Measurements from ENCODE around the gene STK32B. TPM values are rescaled to one million over a fixed set of nuclear protein-coding genes. Genes with fewer than 3 reads are reported as not detected.

The STK32B gene
- total and polyA plus RNA-seq, 2 of the 4 experiments (the other 2 are of a cell fraction), result 5.5 to 6.3 TPM

- intact Hi-C loops (cut with micrococcal nuclease) (no loop called here), in situ Hi-C loops (cut with MboI; ENCODE audit: low sequenced_read_pairs) (no loop called here), dilution Hi-C loops (cut with HindIII; ENCODE audit: low sequenced_read_pairs, unreplicated experiment) (no loop called here)
- no peak for TF ChIP-seq BHLHE40 (IDR thresholded peaks at IDR 0.05; ENCODE audit: low read depth, low read length)
- no peak for TF ChIP-seq RAD21 (IDR thresholded peaks at IDR 0.05; ENCODE audit: low read length)
- no peak for TF ChIP-seq CHD1 (IDR thresholded peaks at IDR 0.05; ENCODE audit: low read depth, low read length)
- no peak for TF ChIP-seq ELK1 (IDR thresholded peaks at IDR 0.05; ENCODE audit: borderline replicate concordance, low read depth, low read length)
- no peak for TF ChIP-seq USF2 (IDR thresholded peaks at IDR 0.05; ENCODE audit: low read depth, low read length)
- no peak for TF ChIP-seq CTCF (conservative IDR thresholded peaks at IDR 0.05; ENCODE audit: low read depth, low read length)
- no peak for TF ChIP-seq FOS (IDR thresholded peaks at IDR 0.05; ENCODE audit: low read depth, low read length)
- no peak for TF ChIP-seq POLR2A (IDR thresholded peaks at IDR 0.05; ENCODE audit: low read depth, low read length)
- no peak for TF ChIP-seq NFE2L2 (IDR thresholded peaks at IDR 0.05; ENCODE audit: low read depth, low read length)
- Histone ChIP-seq H3K9ac (ENCODE audit: low read depth, low read length) (no peak overlapping the region), H3K36me3 (ENCODE audit: control insufficient read depth, insufficient read depth, low read length) (no peaks in the 10 kb centered on the region), H2AK9ac (replicated peaks; ENCODE audit: low read depth, low read length, poor library complexity) (no peak overlapping the region), H2AFZ (replicated peaks; ENCODE audit: low read length, poor library complexity) (no peak overlapping the region), H4K20me1 (ENCODE audit: insufficient read depth, low read length) (no peaks in the 10 kb centered on the region; the same call in 1 of the 2 replicates), H3K27ac (ENCODE audit: insufficient read depth, low read length) (no peak overlapping the region), H4K91ac (ENCODE audit: insufficient read depth, low read depth, low read length) (no peak overlapping the region), H4K8ac (ENCODE audit: low read depth in 2 of 2, low read length in 2 of 2) (no peak overlapping the region), H3K9me3 (ENCODE audit: control insufficient read depth, insufficient read depth, low read length) (no peaks in the 10 kb centered on the region), H2BK15ac (ENCODE audit: low read depth, low read length) (no peak overlapping the region), H2AK5ac (ENCODE audit: low read depth, low read length) (no peak overlapping the region), H2BK120ac (ENCODE audit: low read depth, low read length) (no peak overlapping the region), H3K4me2 (ENCODE audit: low read depth, low read length) (no peak overlapping the region), H3K14ac (replicated peaks; ENCODE audit: low read depth, low read length) (no peak overlapping the region), H3K18ac (ENCODE audit: low read depth, low read length) (no peak overlapping the region), H2BK20ac (ENCODE audit: low read depth, low read length) (no peak overlapping the region), H3K56ac (ENCODE audit: extremely low read depth, insufficient read depth, low read length) (no peak overlapping the region), H3K4me1 (ENCODE audit: control insufficient read depth, insufficient read depth, low read length) (no peaks in the 10 kb centered on the region), H3K4me3 (ENCODE audit: insufficient read depth, low read depth, low read length) (no peak overlapping the region), H2BK5ac (ENCODE audit: low read depth, low read length, poor library complexity, severe bottlenecking) (no peak overlapping the region), H3K79me1 (ENCODE audit: low read depth in 1 of 2, low read length in 2 of 2) (peaks cover 0 to 4% of the 10 kb centered on the region in 2 experiments; a peak in 1 of 4 replicates), H3K9me1 (ENCODE audit: insufficient read depth, low read length) (no peaks in the 10 kb centered on the region), H3K27me3 (ENCODE audit: control insufficient read depth, insufficient read depth, low read length) (no peaks in the 10 kb centered on the region), H3K4ac (ENCODE audit: low read depth, low read length) (no peak overlapping the region), H3K23ac (ENCODE audit: low read depth, low read length) (no peak overlapping the region), H4K5ac (ENCODE audit: low read depth, low read length) (no peak overlapping the region)
- CTCF ChIA-PET, result no interaction called here
- WGBS, 2 experiments (ENCODE audit: extremely low coverage in 2 of 2, insufficient read length in 1 of 2), result no CpG with 5 or more reads among the region's 7 CpGs
- ATAC-seq (ENCODE audit: low read depth) (no peak), DNase-seq (no peak)
- no TSS peak for BruUV-seq (replicated peaks)
- POLR2A ChIA-PET (ENCODE audit: unreplicated experiment), result no interaction called here
Observed at GRCh38 chr4:5198656-5199541, 147.6 kb downstream of the STK32B start.
